HG02798 (cell line): ENCODE measurements around the gene KLHDC10.
"Not testable (repeated sequence)": the region's sequence is repeated elsewhere in the genome, so short reads cannot be mapped to it uniquely, and the experiment has no call there.

ENCODE experiments used
- ATAC-seq: cut with Tn5 transposase; IDR thresholded peaks from one replicate; pipeline ENCODE4 v1.9.1; 2021; ENCODE audit warnings: mild to moderate bottlenecking; ENCODE audit not compliant: unreplicated experiment, poor library complexity

The KLHDC10 gene, protein sequence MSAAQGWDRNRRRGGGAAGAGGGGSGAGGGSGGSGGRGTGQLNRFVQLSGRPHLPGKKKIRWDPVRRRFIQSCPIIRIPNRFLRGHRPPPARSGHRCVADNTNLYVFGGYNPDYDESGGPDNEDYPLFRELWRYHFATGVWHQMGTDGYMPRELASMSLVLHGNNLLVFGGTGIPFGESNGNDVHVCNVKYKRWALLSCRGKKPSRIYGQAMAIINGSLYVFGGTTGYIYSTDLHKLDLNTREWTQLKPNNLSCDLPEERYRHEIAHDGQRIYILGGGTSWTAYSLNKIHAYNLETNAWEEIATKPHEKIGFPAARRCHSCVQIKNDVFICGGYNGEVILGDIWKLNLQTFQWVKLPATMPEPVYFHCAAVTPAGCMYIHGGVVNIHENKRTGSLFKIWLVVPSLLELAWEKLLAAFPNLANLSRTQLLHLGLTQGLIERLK

DNA sequence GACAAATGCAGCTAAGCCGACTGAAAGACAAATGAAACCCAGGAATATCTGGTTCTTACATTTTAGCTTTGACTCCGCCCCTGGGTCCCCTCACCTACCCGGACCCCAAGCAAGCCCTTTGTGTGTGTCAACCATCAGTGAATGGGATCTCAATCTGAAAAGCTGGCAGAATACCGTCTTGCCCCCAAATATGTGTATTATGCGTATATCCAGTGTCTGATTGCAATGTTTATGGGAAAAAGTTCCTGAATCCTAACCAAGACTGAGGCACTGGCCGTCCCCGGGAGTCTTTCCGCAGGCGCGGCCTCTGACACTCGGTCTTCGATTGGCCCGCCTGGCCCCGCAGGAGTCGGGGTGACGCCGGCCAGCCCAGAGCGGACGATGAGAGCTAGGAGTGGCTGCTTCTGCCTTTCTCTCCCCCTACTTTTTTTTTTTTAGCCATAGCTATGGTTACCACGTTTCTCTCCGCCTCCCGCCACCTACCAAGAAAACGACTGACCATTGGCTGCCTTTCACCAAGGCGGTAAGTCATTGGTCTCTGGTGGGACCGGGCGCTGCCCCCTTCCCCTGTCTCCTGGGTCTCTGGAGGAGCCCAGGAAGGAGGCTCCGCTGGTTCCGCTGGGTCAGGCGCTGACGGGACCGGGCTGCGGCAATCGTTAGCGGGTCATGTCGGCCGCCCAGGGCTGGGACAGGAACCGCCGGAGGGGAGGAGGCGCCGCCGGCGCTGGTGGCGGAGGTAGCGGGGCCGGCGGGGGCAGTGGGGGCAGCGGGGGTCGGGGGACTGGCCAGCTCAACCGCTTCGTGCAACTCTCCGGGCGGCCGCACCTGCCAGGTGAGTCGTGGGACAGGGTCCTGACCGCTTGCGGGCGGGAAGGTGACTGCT lies at the start of gene KLHDC10:
TSS of gene KLHDC10 (plus strand) at position 557 of the 883 bp plus-strand sequence. CDS start at position 667, 110 bp downstream.
- peak; percentile 99 for ATAC-seq

DNA sequence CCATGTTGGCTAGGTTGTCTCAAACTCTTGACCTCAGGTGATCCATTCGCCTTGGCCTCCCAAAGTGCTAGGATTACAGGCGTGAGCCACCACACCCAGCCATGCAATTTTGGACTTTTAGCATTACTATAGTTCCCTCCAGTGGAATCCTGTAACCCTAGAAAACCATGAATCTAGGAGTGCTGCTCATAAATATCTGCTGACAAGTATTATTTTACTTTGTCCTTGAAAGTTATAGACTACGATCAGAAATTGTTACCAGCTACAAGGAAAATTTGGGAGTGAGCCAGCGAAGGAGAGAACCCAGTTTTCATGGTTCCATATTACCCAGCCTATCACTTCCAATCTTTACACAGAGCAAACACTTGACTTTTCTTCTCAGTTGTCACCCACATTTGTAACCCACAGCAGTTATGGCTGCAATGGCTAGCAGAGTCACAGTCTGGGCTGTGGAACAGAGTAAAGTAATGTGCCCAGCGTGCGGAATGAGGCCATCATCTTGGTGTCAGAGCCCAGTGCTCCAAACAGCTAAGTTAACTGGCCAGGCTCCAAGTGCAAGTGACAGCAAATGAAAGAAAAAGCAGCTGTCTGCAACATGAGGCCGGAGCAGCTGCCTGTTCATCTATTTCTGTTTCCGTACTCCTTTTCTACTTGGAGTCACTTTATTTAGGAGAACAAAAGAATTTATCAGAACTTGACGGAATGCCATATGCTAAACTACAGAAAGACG lies 49.1 kb upstream of the KLHDC10 start:
- no peak for ATAC-seq

DNA sequence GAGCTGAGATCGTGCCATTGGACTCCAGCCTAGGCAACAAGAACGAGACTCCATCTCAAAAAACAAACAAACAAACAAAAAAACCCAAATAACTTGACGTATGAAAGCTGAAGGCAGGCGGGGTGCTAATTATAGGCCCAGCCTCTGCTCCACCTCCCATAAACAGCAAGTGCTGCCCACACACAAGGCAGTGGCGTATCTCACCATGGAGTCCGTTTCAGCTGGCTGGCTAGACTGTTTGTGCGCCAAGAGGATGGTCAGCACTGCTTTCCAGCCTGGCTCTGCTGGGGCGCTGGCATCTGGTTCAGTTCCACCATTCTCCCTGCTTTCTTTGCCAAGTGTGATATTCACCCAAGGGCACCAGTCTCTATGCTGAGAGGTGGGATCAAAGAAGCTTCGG lies 48.2 kb upstream of the KLHDC10 start:
- no peak for ATAC-seq

DNA sequence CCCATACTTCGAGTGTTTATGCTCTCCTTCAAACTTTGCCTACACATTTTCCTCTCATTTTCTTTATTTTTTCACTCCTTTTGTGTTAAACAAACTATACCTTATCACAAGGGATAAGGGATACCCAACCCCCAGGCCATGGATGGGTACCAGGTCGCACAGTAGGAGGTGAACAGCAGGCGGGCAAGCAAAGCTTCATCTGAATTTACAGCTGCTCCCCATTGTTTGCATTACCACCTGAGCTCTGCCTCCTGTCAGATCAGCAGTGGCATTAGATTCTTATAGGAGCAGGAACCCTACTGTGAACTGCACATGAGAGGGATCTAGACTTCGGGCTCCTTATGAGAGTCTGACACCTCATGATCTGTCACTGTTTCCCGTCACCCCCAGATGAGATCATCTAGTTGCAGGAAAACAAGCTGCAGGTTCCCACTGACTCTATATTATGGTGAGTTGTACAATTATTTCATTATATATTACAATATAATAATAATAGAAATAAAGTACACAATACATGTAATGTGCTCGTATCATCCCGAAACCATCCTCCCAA lies 47.6 kb upstream of the KLHDC10 start:
- ATAC-seq: no peak

DNA sequence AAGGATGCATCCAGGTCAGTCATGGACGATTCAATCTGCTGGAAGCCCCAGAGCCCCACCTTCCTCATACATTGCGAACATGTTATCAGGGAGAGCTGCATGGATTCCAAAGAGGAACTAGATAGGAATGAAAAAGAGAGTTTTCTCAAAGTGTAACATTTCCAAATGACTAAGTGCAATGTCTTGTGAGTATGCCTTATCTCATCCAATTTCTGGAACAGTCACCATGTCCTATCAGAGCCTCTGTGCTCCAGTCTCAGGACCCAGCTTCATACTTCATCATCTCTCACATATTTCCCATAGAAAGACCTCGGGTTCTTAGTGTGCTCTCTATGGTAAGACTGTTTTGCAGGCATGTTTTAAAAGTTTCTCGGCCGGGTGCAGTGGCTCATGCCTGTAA lies 45.9 kb upstream of the KLHDC10 start:
- ATAC-seq: no peak

DNA sequence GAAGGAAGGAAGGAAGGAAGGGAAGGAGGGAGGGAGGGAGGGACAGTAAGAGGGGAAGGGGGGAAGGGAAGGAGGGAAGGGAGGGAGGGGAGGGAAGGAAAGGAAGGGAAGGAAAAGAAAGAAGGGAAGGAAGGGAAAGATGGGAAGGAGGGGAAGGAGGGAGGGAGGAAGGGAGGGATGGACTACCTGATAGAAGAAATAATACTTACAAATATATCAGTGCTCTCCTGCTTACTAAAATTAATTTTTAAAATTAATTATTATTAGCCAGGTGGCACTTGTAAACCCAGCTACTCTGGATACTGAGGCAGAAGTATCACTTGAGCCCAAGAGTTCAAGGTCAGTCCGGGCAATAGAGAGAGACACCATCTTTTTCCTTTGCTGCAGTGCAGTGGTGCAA lies 37.6 kb upstream of the KLHDC10 start:
- no peak for ATAC-seq

GRCh38 chr7:130037703-130038102 lies 32.6 kb upstream of the KLHDC10 start:
- no peak for ATAC-seq

DNA sequence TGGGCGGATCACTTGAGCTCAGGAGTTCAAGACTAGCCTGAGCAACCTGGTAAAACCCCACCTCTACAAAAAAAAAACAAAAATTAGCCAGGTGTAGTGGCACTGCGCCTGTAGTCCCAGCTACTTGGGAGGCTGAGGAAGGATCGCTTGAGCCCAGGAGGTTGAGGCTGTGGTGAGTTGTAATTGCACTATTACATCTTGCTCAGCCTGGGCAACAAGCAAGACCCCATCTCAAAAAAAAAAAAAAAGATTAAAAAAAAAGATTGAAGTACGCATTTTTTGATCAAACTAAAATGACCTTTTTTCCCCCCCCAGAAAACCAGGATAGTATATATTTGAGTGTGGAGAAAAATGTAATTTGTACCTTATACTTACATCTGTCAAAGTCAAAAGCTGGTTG lies 29.8 kb upstream of the KLHDC10 start:
- ATAC-seq: no peak

DNA sequence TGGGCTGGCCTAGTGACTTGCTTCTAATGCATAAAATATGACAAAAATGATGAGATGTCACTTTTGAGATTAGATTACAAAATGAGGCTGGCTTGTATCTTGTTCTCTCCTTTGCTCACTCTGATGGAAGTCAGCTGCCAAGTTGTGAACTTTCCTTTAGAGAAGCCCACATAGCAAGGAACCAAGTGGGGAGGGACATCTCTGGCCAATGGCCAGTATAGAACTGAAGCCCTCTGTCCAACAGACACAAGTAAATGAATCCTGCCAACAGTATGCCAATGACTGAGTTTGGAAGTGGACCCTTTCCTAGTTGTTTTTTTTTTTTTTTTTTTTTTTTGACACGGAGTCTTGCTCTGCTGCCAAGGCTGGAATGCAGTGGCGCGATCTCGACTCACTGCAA lies 22.5 kb upstream of the KLHDC10 start:
- no peak for ATAC-seq

- no peak for ATAC-seq
These were observed 21.4 kb upstream of the KLHDC10 start for GRCh38 chr7:130048906-130049305.

DNA sequence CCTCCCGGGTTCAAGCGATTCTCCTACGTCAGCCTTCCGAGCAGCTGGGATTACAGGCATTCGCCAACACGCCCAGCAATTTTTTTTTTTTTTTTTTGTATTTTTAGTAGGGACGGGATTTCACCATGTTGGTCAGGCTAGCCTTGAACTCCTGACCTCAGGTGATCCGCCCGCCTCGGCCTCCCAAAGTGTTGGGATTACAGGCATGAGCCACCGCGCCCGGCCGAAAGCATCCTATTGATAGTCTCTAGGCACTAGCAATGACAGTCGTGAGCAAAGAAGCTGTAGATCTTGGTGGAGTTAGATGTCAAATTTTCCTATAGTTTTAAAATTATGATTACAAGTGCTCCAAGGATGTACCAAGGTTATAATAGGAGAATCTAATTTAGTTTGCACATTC lies 18.1 kb upstream of the KLHDC10 start:
- ATAC-seq: not testable (repeated sequence)

DNA sequence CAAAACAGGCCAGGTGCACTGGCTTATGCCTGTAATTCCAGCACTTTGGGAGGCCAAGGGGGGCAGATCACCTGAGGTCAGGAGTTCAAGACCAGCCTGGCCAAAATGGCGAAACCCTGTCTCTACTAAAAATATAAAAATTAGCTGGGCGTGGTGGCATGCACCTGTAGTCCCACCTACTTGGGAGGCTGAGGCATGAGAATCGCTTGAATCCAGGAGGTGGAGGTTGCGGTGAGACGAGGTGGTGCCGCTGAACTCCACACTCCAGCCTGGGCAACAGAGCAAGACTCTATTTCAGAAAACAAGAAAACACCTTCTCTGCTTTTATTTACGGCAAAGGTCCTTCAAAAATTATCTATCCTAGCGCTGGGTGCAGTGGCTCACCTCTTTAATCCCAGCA lies 15.1 kb upstream of the KLHDC10 start:
- ATAC-seq: not testable (repeated sequence)

- ATAC-seq: no peak
These were observed 8.1 kb upstream of the KLHDC10 start for GRCh38 chr7:130062246-130062645.

- ATAC-seq: no peak
These were observed 7.3 kb upstream of the KLHDC10 start for GRCh38 chr7:130063036-130063435.

DNA sequence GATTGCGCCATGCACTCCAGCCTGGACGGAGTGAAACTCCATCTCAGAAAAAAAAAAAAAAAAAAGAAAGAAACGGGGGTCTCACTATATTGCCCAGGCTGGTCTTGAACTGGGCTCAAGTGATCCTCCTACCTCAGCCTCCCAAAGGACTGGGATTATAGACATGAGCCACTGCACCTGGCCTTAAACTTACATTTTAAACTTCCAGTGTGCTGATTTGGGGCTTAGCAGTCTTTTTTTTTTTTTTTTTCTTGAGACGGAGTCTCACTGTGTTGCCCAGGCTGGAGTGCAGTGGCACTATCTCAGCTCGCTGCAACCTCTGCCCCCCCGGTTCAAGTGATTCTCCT lies 5.8 kb upstream of the KLHDC10 start:
- ATAC-seq: not testable (repeated sequence)

- ATAC-seq: no peak
These were observed 4.7 kb upstream of the KLHDC10 start for GRCh38 chr7:130065500-130066152.

GRCh38 chr7:130069179-130069977 lies 956 bp upstream of the KLHDC10 start:
- ATAC-seq: no peak

DNA sequence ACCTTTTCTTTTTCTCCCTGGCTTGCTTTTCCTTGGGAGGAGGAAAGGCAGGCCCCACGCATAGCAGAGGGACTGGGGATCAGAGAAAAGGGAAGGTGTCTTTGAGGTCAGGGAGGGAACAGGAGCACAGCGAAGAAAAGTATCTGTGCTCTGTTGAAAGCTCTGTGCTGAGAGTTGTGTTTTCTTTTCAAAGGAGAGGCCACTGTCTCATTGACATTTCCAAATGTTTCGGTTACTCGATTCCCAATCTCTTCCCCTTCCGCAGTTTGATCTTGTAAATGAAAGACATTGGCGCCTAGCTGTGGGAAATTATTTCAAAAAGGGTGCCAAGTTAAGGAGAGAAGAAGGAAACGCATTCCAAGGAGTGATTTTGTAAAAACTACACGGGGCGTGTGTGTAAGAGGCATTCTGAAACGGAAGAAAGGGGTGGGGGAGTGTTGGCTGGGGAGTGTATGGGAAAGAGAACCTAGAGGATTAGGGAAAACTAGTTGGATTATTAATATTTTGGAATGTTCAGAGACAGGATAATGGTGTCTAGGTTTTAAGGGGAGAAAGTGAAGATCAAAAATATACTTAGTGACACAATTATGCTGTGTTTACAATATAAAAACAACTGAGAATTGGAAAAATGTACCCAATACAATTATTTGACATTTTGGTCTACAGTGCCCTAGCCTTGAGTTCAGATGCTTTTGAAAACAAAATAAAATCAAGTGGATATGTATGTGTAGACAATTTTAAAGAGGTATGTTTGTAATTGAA lies 708 bp downstream of the KLHDC10 start:
- no peak for ATAC-seq
